Lung microvascular endothelial cell (primary cell): ENCODE measurements around the gene MRFAP1L1. TPM values are rescaled to one million over a fixed set of nuclear protein-coding genes. Genes with fewer than 3 reads are reported as not detected.
"Not testable (repeated sequence)": the region's sequence is repeated elsewhere in the genome, so short reads cannot be mapped to it uniquely, and the experiment has no call there.

Experiments used
- DNase-seq, 2 donors: peaks; one replicate each; pipeline versions ENCODE4 v3.0.0 to v3.0.0-alpha.2; 2010; ENCODE audit warnings: low read depth in 2 of 2
- total RNA-seq: library from RNA; depleted of rRNA; stranded (reverse); fragments of >200 nt; gene quantifications from 2 replicates; pipeline ENCODE4 v1.2.1, GENCODE V29; 2014

MRFAP1L1 gene
- total RNA-seq: 34.4 and 40.1 TPM in 2 replicates

DNA sequence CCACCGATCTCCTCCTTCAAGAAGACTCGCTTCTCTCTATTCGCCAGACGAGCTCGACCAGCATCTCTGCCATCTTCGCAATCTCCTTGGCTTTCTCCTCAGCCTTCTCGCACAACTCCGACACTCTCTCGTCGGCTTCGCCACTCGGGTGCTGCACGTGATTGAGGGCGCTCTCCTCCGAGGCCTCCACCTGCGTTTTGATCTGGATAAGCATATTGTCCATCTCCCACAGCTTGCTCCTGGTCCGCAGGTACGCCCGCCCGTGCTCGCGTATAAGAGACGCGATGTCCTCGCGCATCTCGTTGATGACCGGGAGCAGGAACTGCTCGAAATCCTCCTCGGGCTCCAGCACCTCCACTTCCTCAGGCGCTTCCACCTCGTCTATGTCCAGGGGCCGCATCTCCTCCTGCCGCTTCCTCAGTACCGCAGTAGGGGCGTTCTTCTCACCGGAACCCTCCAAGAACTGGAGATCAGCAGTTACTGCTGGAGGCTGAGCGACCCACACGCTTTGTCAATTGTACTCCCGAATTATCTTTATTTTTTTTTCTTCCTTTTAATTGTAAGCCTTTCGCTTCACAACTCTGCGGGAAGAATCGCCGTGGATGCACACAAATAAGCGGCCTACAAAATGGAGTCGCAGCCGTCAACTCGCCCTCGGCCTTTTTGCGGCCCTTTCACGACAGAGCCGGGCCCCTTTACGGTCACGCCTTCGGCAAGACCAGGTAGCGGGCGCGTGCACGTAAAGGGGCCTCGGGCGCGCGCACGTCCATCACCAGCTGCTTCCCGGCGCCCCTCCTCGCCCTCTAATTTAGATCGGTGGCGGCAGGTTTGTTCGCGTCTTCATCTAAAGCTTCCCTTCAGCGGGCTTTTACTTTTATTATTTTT lies at the start of gene MRFAP1L1:
TSS of gene MRFAP1L1 (minus strand) at position 636 of the 885 bp plus-strand sequence. CDS start at position 400, 236 bp downstream.
- DNase-seq: peak; percentile 98

DNA sequence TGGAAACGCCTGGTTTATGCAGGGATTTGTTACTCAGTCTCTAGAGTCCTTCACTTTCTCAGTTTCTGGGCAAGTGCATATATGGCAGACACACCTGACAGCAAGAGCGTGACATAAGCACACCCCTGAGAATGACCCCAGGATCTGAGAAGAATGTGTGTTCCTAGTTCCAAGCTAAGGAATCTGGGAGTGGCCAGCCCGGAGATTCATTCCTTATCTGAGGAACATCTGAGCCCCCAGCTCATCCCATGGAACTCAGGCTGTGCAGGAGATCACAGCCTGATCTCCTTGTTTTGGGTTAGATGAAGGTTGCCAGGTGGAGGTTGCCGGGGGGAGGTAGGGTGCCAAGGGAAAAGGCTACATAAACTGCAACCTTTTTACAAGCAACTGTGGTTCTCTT lies 49.1 kb upstream of the MRFAP1L1 start:
- DNase-seq: no peak

DNA sequence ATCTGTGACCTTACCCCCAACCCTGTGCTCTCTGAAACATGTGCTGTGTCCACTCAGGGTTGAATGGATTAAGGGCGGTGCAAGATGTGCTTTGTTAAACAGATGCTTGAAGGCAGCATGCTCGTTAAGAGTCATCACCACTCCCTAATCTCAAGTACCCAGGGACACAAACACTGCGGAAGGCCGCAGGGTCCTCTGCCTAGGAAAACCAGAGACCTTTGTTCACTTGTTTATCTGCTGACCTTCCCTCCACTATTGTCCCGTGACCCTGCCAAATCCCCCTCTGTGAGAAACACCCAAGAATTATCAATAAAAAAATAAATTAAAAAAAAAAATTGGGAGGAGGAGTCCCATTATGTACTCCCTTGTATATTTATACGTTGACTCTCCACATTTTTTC lies 46.7 kb upstream of the MRFAP1L1 start:
- not testable (repeated sequence) for DNase-seq

DNA sequence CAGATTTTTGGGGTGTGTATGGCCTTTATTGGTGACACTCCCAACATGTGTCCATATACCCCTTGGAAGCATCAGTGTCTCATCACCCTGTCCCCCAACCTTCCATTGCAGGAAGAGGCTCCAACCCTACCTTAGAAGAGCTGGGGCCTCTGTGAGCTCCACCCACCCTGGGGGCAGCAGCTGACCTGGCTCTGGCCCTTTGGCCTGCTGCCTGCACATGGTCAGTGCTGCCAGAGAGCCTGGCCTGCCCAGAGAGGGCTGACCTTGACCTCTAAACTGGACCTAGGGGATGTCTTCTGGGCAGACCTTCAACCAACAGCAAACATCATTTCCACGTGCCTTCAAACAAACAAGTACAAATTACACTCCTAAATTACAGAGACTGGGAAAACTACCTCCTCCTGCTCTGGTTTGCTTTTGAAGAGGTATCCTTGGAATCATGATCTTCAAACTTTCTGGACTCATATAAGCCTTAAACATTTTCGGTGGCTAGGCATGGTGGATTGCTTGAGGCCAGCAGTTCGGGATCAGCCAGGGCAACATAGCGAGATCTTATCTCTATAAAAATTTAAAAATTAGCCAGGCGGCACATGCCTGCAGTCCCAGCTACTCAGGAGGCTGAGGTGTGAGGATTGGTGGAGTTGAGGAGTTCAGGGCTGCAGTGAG lies 45.6 kb upstream of the MRFAP1L1 start:
- no peak for DNase-seq

DNA sequence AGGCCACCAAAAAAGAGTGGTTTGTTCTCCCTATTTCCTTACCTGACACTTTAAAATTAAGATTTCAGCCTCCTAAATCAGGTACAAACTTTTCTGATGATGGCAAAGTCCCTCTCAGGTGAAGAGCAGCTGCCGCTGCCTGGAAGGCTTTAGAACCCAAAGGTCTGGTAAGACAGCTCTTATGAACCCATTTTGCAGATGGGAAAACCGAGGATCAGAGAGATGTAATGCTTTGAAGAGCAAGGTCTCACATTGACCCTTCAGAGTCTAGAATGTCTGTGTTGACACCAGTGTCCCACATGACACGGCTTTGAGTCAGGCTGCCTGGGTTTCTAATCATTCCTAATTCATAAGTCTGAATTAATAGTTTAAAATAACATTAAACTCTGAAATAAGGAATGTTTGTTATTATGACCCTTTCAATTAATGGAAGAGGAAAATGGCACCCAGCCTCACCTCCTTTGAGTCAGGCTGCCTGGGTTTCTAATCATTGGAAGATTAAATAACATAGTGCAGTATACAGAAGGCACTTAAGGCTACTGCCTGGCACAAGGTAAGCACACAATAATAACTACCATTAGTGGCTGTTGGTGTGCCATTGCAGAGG lies 44.9 kb upstream of the MRFAP1L1 start:
- DNase-seq: no peak

DNA sequence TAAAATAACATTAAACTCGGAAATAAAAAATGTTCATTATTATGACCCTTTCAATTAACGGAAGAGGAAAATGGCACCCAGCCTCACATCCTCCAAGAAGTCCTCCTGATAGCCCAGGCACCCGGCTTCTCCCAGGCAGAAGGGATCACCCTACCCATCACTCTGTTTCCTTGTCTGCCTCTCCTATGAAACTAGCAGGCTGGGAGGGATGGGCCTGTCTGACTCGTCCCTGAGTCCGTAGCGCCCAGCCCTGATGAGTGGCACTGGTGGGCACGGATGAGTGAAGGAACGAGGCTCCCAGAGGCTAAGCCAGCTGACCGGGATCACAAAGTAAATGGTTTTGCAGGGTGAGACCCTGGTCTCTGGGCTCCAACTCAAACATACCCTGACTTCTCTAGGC lies 44.2 kb upstream of the MRFAP1L1 start:
- DNase-seq: no peak

DNA sequence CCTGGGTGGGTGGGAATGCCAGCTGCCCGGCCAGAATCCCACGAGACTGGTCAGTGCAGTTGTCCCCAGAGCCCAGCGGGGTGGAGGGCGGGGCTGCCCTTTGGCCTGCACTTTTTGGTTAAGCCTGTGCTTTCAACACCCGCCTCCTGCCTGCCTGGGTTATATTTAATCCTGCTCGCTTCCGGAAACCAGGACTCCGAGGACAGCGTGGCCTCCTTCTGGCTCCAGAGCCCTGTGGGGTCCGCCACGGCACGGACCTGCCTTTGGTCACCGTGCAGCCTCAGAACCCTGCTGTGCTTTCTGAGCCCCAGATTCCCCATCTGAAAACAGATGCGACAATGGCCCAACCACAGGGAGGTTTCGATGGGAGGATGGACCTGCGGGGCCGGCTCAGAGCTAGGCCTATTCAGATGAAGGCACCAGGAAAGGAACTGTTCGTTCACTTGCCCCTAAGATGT lies 43.5 kb upstream of the MRFAP1L1 start:
- no peak for DNase-seq

DNA sequence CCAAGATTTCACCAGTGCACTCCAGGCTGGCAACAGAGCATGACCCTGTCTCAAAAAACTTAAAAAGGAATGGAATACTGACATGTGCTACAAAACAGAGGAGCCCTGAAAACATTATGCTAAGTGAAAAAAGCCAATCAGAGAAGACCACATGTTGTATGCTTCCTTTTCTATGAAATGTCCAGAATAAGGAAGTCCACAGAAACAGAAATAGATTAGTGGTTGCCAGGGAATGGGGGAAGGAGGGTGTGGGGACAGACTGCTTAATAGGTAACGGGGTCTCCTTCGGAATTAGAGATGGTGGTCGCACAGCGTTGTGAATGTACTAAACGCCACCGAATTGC lies 42.8 kb upstream of the MRFAP1L1 start:
- DNase-seq: no peak

DNA sequence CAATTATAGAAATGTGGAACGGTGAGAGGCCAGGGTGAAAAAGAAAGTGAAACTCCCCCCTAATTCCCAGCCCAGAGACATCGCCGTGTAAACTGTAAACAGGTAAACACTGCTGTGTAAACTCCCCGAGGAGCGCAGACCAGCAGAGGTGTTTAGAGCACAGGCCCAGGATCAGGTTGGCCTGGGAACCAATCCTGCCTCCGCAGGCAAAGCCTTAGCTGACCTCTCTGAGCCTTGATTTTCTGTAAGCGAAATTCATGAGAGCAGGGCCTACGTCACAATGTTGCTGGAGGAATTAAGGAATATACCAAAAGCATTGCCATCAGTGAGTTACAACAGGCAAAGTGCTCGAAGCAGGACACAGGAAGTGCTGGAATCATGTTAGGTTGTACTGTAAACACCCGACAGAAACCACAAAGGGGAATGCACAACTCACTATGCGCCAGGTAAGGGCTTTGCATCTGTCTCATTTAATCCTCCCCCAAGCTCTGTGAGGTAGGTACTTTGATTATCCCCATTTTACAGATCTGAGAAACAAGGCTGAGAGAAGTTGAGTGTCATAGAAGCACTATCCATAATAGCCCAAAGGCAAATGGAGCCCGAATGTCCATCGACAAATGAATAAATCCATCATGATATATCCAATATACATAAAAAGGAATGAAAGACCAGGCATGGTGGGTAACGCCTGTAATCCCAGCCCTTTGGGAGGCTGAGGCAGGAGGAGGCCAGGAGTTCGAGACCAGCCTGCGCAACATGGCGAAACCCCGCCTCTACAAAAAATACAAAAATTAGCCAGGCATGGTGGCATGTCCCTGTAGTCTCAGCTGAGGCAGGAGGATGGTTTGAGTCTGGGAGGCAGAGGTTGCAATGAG lies 42.2 kb upstream of the MRFAP1L1 start:
- no peak for DNase-seq

DNA sequence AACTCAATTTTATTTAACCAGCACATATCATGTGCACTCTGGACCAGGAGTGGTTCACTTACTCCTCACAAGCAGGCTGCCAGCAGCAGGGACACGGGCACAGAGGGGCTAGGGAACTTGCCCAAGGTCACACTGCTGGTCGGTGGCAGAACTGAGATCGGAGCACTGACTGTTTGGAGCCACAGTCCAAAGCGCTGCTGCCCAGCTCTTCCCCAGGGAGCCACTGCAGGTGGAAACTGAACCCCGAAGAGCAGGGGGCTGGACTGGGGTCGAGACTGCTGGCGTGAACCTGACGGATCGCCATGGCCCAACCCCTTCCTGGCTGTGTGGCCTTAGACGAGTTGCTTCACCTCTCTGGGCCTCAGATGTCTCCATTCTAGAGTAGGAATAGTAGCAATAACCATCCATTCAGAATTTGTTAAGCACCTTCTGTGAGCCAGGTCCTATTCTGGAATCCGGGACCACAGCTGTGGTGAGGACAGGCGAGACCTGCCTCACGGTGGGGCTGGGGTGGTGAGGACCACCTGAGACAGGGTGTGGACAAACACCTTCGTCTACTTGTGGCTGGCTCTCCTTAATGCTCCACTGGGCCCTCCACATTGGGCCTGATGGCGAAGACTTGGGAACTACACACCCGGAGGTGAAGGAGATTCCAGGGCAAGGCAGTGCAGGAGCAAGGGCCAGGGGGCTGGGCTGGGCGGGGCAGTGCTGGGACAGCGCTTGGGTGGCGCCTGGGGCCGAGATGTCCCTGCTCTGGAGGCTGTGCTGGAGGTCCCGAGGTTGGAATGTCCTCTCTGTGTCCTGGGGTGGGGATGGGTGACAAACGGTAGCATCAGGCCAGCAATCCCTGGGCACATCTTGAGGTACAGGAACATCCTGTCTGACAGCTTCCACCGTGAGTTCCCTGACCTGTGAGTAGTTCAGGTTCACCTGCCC lies 40.9 kb upstream of the MRFAP1L1 start:
- DNase-seq: no peak

DNA sequence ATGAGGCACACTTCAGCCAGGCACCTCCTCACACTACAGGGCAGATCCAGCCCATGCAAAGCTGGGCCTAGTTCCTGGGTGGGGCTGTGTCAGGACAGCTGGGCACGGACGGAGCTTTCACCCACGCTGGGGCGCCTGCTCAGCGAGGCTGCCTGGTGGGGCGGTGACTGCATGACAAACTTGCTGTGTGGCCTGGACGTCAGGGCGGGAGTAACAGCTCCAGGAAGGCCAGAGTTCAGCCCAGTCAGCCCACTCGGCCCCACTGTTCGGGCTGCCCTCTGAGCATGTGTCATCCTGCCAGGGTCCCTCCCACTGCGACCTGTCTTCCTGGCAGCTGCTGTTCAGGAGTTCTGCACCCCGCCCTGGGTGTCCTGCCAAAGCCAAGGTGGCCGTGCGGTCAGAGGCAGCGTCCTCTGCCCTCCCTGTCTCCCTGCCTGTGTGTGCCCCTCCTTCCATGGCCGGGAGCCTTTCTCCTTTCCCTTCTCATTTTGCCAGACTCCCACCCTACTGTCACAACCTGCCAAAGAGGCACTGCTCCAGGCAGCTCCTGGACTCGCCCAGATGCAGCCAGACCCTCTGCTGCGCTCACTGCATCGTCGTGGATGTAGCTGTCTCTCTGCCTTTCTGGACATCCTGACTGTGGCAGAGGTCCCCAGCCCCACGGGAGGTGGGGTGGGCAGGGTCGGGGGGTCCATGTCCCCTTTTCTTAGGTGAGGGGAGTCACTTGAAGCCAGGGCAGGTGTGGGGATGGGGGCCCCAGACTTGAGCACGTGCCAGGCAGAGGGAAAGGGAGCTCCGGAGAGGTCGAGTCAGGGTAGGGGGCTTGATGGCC lies 39.9 kb upstream of the MRFAP1L1 start:
- peak; percentile 54 to 63 for DNase-seq

DNA sequence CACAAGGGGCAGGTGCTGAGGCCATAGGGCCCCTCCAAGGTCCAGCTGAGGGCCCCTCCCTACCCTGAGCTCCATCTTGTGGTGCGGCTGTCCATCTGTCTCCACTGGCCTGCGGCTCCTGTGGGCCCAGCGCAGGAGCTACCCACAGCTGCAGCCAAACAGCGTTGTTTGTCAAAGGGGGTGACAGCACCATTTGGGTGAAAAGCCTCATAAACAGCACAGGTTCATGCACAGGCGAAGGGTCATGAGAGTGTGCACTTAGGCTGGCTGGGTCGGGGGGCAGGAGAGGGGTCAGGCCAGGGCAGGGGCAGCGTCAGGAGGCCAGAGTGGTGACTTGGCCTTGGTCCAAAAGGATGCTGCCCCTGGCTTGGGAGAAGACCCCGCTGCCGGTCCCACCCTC lies 38.6 kb upstream of the MRFAP1L1 start:
- no peak for DNase-seq

DNA sequence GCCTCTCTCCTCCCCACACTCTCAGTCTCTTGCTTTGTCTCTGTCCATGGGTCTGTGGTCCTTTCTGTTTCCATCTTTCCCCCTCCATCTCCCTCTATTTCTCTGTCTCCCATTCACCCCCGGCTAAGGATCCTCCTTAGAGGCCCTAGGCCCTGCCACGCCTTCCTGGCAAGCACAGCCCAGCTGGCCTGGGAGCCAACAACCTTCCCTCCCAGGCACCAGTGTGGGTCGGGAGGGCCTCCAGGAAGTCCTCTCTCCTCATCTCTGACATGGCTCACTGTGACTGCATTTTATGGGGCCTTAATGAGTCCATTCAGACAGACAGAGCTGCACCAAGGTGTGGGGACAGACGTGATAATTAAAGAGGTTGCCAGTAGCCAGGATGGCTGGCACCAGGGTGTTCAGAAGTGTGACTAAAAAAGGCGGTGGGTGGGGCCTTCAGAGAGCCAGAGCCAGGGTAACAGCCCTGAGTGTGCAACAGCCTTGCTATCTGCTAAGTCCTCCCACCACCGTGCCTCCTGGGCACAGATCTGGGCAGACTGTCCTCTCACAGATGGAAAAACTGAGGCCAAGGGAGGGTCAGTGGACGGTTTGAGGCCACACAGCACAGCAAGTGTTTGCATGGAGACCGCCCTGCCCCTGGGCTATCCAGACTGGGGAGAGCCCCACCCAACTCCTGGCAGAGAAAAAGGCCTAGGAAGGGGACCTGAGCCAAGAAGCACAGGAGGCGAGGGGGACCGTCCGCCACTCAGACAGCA lies 37.8 kb upstream of the MRFAP1L1 start:
- no peak for DNase-seq

DNA sequence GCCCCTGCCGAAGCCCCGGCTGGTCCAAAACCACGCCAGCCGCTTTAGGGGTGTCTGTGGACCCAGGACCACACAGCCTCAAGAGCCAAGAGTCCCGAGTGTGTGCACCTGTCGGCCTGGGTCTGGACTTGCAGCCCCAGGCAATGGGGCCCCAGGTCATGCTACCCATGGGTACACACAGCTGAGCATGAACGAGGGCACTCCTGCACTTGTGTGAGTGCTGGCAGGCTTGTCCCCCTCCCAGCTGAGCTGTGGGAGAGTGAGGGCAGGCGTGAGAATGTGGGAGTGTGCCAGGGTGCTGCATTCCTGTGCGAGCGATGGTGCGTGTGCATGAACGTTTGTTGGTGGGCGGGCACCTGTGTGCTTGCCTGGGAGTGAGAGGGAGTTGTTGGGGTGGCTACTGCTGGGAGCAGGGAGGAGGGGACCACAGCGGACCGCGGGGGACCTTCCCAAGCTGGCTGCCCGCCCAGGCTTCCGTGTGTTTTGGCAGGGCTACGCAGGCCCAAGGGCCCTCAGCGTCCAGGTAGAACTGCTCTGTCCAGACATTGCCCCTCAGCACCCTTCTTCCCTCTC lies 37.1 kb upstream of the MRFAP1L1 start:
- DNase-seq: peak in 1 of 2 donors; percentile 26

DNA sequence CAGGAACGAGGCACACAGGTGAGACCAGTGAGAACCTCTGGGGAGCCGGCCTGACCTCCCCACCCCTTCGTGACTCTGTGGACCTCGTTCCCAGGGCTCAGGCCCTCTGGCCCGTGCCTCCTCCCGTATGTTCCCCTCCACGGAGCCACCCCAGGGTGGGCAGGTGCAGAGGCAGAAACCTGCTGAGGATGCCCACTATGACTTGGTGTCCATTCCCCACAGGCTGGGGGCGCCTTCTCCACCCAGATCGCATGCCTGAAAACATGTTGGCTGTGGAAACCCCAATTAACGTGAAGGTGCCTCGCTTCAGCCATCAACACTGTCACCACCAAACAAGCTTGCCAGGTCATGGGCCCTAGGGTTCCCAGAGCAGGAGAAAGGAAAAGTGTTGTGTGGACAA lies 33.3 kb upstream of the MRFAP1L1 start:
- DNase-seq: no peak

DNA sequence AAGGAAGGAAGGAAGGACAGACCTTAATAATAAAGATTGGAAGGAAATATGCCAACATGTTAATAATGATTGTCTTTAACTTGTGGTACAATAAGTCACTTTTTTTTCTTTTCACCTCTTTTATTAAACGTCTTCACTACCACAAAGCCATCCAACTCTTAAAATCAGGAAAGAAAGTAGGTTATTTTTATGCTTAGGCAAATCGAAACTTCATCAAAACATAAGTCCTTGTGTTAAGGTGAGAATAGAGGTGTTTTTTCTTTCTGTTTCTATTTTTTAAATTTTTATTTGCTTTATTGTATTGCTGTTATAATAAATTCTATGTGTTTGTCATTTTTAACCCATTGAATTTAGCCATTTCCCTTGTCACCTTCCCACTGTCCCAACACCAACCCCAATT lies 32.8 kb upstream of the MRFAP1L1 start:
- no peak for DNase-seq

DNA sequence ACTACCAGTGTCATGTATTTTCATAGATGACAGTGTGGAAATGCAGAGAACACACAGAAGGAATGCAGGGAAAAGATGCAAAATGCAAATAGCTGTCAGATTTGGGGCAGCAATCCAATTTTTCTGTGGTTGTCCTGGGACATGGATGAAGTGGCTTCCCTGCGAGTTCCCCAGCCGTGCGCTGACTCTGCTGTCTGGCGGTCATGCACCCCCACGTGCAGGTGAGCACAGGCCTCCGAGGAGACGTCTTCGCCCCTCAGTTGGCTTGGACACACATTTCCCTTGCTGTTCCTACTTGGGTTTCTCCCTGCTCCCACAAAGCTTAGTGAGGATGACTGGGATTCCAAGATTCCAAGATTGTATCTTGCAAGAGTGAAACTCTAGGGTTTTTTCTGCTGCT lies 30.7 kb upstream of the MRFAP1L1 start:
- no peak for DNase-seq

DNA sequence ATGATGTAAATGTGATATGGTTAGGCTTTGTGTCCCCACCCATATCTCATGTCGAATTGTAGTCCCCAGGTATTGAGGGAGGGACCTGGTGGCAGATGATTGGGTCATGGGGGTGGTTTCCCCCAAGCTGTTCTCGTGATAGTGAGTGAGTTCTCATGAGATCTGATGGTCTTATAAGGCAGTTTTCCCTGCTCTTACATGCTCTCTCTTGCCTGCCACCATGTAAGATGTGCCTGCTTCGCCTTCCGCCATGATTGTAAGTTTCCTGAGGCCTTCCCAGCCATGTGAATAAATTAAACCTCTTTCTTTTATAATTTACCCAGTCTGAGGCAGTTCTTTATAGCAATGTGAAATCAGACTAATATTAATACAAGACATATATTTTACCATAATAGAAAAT lies 30.3 kb upstream of the MRFAP1L1 start:
- no peak for DNase-seq
